GM19025 (cell line): ENCODE data around the gene CTDP1.

Experiments
- ATAC-seq: cut with Tn5 transposase; IDR thresholded peaks from one replicate; pipeline ENCODE4 v1.9.1; 2021; ENCODE audit warnings: mild to moderate bottlenecking, low read depth, moderate library complexity; ENCODE audit not compliant: unreplicated experiment

CTDP1 gene

DNA sequence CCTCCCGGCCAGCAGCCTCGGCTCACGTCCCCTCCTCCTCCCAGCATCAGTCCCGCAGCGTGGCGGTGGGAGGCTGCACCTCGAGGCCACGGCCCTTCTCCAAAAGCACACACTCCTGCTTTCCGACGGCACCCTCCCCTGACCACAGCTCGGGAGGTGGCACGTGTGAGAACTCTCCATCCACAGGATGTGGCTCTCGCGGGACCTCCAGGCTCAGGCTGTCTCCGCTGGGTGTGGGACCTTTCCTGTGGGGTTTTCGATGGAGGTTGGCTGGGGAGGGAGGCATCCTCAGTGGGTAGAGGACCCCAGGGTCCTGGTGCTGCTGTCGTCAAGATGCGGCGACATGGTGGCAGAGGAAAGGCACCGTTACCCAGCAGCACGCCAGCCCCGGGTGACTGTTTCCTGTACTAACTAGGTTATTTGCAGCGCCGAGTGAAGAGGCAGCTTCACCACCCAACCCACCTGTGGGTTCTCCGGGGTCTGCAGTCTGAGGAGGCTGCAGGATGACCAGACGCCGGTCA lies 75.3 kb downstream of the CTDP1 start:
- no peak for ATAC-seq

DNA sequence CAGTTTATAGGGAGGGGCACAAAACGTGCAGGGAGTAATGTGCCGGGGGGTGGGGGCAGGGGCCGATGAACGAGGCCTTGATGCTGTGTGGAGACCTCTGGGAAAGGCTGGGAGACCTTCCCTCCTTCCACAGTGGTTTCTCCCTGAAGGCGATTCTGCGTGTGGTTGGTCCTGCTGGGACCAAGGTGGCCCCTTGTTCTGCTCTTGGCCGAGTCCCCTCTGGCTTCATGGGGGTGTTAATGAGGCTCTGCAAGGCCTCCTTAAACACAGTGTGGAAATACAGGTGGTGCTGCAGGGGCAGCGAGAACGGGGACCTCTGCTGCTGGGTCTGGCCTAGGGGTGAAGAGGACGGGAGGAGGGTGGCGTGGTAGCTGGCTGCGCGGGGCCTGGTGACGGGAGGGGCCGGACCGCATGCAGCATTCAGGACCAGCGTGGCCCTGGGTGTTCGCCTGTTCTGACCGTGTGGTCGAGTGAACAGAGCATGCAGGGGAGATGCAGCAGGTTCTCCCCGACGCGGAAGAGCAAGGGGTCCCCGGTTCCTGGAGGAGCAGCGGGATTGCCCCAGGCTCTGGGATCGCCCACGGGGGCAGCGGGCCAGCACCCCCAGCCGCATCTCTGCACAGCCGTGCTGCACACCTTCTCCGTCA lies 76.0 kb downstream of the CTDP1 start:
- ATAC-seq = no peak

DNA sequence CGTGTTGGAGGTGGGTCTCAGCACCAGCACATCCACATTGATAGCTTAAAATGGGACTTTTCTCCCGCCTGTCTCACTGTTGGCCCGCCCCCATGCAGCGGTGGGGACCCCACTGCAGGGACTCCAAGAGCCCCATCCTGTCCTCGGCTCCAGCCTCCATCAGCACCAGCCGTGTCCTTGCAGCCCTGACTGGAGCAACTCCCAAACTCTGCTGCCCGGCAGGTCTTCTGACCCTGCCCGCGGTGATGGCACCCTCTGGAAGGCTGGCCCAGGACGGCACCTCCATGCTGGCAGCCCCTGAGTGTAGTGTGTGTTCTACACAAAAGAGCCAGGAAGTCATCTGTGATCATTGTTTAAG lies 76.5 kb downstream of the CTDP1 start:
- no peak for ATAC-seq

DNA sequence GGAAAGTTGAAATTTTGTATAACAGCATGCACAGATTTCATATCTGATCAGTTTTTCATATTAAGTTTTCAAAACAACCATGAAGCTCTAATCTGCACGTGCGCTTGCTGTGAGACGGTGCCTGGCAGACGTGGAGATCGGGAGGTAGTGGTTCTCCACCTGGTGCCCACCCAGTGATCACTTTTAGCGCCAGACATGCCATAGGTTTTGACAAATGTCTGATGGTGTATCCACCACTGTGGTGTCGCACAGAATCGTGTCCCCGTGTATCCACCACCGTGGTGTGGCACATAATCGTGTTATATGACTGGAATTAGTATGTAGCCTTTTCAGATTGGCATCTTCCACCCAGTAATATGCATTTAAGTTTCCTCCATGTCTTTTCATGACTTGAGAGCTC lies 77.2 kb downstream of the CTDP1 start:
- ATAC-seq = no peak

DNA sequence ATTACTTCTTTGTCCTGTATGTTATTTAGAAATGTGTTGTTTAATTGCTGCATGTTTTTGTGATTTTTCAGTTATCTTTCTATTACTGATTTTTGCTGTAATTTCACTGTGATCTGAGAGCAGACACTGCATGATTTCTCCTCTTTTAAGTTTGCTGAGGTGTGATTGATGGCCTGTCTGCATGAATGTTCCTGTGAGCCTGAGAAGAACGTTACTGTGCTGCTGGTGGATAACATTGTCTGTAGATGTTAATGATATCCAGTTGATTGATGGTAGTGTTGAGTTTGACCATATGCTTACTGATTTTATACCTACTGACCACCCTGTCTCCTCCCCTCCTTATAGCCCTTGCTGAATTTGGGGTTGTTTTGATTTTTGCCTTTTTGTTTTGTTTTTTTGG lies 80.7 kb downstream of the CTDP1 start:
- no peak for ATAC-seq

DNA sequence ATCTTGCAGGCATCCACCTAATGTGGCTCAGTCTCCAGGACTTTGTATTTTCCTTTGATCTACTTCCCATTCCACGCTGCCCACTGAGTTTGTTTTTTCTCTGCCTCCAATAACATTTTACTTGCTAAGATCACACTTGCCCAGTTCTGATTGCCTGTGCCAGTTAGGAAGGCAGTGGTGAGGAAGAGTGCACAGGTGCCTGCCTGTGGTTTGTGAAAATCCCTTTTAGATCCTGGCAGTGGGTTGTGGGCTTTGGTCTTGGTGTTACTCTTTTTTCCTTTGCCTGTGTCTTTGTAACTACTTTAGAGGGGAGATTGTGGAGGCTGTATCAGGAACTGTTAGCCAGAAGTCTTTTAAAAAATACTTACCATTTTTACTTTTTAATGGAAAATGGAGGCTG lies 81.3 kb downstream of the CTDP1 start:
- no peak for ATAC-seq

DNA sequence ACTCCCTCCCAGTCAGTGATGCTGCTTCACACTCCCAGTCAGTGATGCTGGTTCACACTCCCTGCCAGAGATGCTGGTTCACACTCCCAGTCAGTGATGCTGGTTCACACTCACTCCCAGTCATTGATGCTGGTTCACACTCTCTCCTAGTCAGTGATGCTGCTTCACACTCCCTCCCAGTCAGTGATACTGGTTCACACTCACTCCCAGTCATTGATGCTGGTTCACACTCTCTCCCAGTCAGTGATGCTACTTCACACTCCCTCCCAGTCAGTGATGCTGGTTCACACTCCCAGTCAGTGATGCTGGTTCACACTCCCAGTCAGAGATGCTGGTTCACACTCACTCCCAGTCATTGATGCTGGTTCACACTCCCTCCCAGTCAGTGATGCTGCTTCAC lies 83.8 kb downstream of the CTDP1 start:
- ATAC-seq = no peak

DNA sequence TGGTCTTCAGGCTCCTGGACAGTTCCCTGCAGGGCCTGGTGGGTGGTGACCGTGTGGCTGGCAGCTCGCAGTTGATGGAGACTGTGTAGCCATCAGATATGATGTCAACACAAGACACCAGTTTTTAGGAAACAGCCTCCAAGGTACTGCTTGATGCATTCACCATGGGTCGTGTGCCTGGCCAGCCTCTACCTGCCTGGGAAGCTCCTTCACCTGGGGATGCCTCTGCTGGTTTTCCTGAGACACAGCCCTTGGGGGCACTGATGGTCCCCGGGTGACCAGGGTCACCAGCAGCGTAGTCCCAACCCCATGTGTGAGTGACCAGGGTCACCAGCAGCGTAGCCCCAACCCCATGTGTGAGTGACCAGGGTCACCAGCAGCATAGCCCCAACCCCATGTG lies 84.5 kb downstream of the CTDP1 start:
- no peak for ATAC-seq

DNA sequence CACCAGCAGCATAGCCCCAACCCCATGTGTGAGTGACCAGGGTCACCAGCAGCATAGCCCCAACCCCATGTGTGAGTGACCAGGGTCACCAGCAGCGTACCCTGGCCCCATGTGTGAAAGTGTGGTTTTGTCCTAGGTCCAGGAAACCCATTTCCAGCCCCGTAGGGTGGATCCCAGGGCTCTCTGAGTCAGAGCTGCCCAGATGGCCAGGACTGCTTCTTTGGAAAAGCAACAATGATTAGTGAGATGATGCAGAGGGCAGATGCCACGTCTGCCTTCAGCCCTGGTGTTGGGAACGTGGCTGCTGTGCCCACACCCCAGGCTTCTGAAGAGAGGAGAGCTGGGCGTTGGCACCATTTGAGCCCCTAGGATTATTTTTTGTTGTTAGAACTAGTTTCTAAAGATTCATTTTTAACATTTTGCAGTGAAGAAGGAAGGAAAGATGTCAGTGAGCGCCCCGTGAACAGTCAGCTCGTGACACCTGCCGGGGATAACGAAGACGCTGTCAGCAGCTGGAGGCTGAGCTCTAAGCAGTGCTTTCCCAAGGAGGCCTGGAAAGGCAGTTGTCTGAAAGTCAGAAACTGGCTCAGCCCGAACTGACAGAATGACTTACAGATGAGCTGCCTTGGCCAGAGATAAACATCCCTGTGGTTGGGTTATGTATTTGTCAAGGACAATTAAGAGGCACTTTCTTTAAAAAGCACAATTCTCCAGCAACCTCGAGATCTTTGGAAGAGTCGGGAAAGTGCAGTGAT lies 86.1 kb downstream of the CTDP1 start:
- ATAC-seq = no peak

DNA sequence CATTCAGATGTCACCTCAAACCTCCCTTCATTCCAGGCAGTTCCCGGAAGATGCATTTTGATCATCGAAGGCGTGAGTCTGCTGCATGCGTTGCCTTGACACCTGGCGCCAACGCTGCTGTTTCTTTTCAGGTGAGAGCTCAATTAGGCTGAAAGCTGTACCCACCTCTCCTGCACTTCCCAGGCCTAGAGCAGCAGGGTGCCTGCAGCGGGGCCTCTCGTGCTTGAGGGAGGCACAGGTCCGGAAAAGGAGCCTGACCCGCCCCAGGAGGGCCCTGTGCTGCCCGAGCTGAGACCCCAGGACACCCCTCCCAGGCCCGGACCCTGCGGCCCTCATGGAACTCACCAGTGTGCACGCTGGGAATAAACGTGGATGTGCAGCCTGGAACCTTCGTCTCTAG lies 86.7 kb downstream of the CTDP1 start:
- ATAC-seq = no peak

DNA sequence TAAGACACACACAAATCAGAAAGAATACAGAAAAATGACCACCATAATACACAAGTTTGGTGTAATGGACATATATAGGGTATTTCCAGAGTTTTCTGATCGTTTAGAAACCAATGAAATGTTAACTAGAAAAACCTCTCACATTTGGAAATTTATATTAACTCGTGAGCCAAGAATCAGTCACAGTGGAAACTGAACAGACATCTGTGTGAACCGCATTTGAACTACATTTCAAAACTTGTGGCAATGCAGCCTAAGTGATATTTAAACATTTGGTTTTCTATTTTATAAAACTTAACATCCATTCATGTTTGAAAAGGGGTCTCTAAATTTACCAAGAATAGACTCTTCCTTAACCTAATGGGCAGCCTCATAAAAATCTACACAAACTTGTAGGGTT lies 89.1 kb downstream of the CTDP1 start:
- no peak for ATAC-seq

DNA sequence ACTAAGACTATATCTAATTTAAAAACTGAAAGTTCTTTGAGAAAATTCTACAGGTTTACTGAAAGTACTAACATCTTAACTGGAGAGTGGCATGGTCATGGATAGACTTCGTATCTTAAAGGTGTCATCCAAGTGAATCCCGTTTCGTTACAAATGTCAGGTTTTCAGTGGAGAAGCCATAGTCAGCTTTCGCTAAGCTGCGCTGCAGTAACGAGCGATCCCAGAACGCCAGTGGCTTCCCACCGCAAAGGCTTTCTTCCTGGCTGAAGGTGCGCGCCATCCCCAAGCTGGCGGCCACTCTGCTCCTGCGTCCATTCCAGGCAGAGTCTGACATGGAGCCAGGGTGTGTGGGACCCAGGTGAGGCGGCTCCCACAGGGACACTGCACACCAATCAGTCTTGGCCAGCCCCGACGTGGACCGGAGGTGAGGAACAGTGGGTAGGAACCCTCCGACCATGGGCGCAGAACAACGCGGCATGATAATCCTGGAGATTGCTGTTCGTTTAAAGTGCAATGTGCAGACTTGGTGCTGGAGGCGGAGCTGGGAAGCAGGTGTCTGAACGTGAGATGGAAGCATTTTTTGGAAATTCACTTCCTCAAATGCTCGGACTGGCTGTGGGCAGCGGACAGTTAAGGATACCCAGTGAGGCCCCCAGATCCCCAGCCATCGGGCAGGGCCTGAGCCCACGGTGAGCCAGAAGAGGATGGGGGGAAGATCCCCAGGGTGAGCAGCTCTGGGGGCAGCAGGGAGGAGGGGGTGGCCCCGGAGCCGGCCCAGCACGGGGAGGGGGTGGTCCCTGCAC lies 90.3 kb downstream of the CTDP1 start:
- no peak for ATAC-seq

DNA sequence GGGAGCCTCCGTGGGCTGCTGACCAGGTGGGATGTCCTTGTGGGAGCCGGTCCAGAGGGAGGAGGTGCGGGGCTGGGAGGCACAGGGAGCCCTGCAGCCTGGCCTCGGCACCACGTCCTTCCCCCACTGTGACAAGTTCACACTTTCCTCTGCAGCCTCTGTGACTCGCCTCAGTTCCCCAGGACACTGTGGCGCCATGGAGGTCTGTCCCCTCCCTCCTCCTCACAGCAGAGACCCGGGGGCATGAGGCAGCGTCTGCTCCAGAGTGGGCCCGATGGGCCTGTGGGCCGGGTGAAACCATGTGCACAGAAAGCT lies 90.9 kb downstream of the CTDP1 start:
- no peak for ATAC-seq

DNA sequence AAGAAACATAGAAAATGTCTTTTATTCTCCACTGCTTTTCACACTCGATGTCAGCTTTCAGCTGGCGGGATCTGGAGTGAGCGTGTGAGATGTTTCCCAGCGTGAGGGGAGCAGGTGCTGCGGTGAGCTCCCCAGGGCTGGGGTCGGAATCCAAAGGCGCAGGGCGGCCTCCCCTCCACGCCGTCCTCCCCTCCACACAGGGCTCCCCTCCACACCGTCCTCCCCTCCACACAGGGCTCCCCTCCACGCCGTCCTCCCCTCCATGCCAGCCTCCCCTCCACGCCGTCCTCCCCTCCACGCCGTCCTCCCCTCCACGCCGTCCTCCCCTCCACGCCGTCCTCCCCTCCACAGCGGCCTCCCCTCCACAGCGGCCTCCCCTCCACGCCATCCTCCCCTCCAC lies 91.2 kb downstream of the CTDP1 start:
- ATAC-seq = no peak

DNA sequence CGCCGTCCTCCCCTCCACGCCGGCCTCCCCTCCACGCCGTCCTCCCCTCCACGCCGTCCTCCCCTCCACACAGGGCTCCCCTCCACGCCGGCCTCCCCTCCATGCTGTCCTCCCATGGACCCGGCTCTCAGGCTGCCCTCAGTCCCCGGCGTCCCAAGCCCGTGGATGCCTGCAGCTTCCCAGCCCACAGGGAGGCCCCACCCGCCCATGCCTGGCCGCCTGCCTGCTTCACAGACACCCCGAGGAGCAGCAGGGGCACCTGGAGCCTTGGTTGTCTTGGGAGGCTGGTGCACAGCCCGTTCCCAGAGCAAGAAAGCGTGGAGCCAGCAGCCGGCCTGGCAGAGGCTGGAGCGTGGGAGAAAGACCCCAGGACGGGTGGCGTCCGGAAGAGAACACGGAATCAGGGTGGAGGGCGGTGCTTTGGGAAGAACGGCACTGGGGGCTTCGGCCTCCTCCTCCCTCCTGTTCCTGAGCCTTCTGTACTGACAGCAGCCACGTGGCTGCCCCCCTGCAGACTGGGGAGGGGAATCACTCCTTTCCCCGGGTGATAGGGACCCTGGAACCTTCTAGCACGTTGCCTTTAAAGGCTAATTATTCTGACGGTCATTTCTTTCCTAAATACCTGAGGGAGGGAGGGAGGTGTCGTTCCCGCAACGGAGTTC lies 92.0 kb downstream of the CTDP1 start:
- ATAC-seq = no peak

DNA sequence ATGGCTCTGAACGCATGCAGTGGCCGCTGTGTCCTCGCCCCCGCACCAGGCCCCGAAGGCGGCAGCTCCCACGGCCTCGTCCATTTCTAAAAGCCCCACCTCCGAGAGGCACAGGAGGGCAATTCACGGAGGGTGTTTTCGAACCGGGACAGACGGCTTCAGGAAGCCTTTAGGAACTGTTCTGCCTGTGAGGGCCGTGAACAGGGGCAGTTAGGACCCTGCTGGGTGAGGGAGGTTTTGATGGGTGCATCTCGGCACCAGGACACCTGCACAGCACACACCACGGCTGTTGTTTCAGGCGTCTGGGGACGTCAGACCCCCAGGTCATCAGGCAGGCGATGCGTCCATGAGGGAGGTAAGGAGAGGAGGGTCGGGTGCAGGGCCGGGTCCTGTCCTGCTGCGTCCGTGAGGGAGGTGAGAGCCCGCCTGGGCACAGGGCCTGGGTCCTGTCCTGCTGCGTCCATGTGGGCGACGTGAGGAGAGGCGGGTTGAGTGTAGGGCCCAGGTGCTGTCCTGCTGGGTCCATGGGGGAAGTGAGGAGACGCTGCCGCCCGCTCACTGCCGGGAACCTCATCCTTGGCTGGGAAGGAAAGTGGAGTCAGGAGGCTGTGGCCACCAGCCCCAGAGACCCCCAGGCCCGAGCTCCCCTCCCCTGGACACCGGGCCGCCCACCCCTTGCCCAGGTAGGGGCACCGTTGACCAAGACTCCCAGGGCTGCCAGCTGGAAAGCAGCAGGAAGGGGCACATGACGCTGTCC lies 92.7 kb downstream of the CTDP1 start:
- no peak for ATAC-seq

DNA sequence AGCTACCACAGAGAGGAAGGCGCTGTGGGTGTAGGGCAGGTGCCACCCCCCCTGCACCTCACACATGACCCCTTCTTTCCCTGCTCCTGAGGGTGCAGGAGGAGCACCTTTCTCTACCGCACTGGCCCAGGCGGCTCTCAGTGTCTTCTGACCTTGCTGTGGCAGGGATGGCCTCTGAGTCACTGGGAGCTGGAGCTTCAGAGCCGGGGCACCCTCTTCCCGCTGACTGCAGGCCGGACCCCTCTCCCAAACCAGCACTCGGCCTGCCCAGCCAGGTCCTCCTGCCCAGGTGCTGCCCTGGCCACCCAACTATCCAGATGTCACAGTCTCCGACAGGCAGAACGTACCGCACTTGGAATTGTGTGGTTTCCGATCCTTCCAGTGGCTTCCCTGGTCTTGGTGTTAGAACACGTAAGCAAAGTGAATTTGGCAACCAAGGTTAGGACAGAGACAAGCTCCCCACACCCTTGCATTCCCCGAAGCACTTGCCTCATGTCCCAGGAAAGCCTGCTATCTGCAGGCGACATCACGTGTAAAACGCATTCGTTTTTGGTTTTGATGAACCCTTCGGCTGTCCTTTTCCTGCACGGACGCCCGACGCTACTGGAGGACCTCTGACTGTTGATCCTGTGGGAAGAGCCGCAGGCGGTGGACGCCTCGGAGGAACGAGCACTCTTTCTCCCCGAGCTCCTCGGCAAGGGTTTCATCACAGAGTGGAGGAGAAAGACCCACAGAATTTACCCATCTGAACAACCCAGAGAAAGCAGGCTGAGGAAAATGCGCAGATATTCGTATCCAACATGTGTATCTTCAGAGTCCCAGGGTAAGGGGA lies 93.5 kb downstream of the CTDP1 start:
- no peak for ATAC-seq

DNA sequence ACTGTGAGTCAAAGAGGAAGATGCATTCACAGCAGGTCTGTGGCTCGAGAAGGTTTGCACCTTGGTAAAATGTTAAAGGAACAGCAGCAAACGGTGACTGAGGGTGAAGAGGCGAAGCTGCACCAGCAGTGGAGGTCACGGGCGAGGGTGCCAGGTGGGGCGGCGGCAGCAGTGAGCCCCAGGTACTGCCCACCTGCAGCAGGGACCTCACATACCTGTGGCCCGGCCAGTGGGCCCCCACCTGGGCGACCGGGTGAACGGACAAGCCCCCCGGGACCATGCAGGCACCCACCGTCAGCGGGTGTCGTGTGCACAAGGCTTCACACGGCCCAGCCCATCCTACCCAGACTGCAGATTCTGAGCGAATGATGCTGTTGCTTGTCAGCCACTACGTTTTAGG lies 94.5 kb downstream of the CTDP1 start:
- ATAC-seq = no peak

DNA sequence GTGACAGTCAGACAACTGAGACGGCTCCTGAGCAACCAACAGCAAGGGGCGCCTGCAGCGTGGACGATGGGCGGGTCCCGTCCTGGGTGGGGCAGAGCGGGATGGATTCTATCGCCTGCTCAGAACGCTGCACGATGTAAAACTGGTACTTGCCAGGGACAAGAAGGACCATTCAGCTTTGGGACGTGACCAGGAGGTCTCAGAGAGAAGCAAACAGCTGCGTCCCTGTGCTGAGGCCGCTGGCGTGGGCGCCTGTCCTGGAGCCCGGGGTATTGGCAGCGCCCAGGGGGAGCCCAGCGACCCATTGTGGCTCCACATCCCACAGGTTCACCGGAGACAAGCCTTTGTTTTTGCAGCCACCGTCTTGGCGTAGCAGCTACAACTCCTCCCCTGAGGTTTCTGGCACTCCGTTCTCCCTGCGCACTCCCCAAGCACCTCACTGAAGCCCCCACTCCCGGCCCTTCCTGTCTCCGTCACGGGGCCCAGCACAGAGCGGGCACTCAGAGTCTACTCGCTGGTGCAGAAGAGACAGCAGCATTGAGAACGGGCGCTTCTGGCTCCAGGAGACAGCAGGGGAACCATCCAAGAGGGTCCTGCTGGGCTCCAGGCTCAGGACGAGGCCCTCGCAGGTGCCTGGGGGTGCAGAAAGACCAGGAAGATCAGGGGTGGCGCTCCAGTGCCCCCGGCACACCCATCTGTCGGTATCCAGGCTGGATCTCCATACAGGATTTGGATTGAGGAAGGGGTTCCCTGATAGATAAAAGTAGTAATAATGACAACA lies 96.0 kb downstream of the CTDP1 start:
- no peak for ATAC-seq
